Loucy (cell line): Measurements from ENCODE around the gene PRR5.

Experiments used
- H2AFZ ChIP-seq: fragments of 200-600 bp; sonication (generic); 2 replicates; pipeline ENCODE4 v1.6.0; 2016; ENCODE audit warnings: antibody characterized with exemption, mild to moderate bottlenecking, low read length, moderate library complexity
- H3F3A ChIP-seq: fragments of 200-600 bp; 2 replicates; pipeline ENCODE4 v1.6.0; 2016; ENCODE audit warnings: antibody characterized with exemption, low read depth, mild to moderate bottlenecking
- H3K27me3 ChIP-seq: fragments of 200-600 bp; sonication (generic); 2 replicates; pipeline ENCODE4 v1.6.1; 2014; ENCODE audit warnings: low read length, mild to moderate bottlenecking; ENCODE audit not compliant: insufficient read depth, poor library complexity, severe bottlenecking
- H3K36me3 ChIP-seq: fragments of 200-600 bp; sonication (generic); 2 replicates; pipeline ENCODE4 v1.6.1; 2016; ENCODE audit warnings: low read length; ENCODE audit not compliant: insufficient read depth
- H3K4me1 ChIP-seq: fragments of 200-600 bp; sonication (generic); 2 replicates; pipeline ENCODE4 v1.5.1; 2014; ENCODE audit warnings: low read length, mild to moderate bottlenecking; ENCODE audit not compliant: insufficient read depth, poor library complexity, severe bottlenecking
- H3K4me2 ChIP-seq: fragments of 200-600 bp; sonication (generic); 2 replicates; pipeline ENCODE4 v1.6.0; 2014; ENCODE audit warnings: antibody characterized with exemption, low read length, low read depth, mild to moderate bottlenecking; ENCODE audit not compliant: poor library complexity, severe bottlenecking
- H3K4me3 ChIP-seq: fragments of 200-600 bp; sonication (generic); 2 replicates; pipeline ENCODE4 v1.5.1; 2014; ENCODE audit warnings: low read length, mild to moderate bottlenecking, mixed read lengths; ENCODE audit not compliant: poor library complexity, severe bottlenecking
- H3K79me2 ChIP-seq: fragments of 200-600 bp; sonication (generic); 2 replicates; pipeline ENCODE4 v1.6.1; 2014; ENCODE audit warnings: low read length; ENCODE audit not compliant: insufficient read depth
- H3K9ac ChIP-seq: fragments of 200-600 bp; sonication (generic); 2 replicates; pipeline ENCODE4 v1.6.0; 2014; ENCODE audit warnings: mild to moderate bottlenecking, low read depth, low read length, moderate library complexity; ENCODE audit not compliant: poor library complexity, severe bottlenecking
- H3K9me2 ChIP-seq: fragments of 200-600 bp; sonication (generic); replicated peaks from 2 replicates; pipeline ENCODE4 v1.6.1; 2016; ENCODE audit warnings: low read depth, low read length, mixed read lengths
- H3K9me3 ChIP-seq: fragments of 200-600 bp; sonication (generic); 2 replicates; pipeline ENCODE4 v1.6.1; 2014; ENCODE audit warnings: mild to moderate bottlenecking, antibody characterized with exemption, low read length, low read depth; ENCODE audit not compliant: insufficient read depth
- H4K20me1 ChIP-seq: fragments of 200-600 bp; sonication (generic); 2 replicates; pipeline ENCODE4 v1.6.0; 2014; ENCODE audit warnings: antibody characterized with exemption, low read length, mild to moderate bottlenecking; ENCODE audit not compliant: insufficient read depth, poor library complexity, severe bottlenecking
- CTCF ChIP-seq: fragments of 200-600 bp; sonication (generic); conservative IDR thresholded peaks from 2 replicates; pipeline ENCODE4 v1.5.1; 2014; ENCODE audit warnings: mild to moderate bottlenecking, antibody characterized with exemption, low read length
- EZH2phosphoT487 ChIP-seq: fragments of 200-600 bp; IDR thresholded peaks from 2 replicates; pipeline ENCODE4 v1.6.1; 2018; ENCODE audit warnings: antibody characterized with exemption, mild to moderate bottlenecking, moderate library complexity, borderline replicate concordance

The PRR5 gene

DNA sequence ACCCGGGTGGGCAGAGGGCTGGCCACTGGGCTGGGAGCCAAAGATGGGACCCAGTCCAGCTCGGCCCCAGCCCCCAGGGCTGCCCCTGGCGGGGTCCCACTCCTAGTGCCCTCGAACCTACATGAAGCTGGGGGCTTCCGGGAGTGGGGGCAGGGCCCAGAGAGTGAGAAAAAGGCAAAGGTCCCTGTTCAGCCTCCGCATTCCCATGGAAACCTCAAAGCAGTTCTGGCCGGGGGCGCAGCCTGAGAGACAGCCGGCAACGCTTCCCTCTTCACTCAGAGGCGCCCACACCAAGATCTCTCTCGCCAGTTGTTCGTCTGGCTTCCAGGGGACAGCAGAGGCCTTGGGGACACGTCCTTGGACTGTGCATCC lies 28.0 kb downstream of the PRR5 start:
- Histone ChIP-seq H3K4me3 (no peak overlapping the region), H3K27me3 (no peaks in the 10 kb centered on the region), H3K4me2 (no peak overlapping the region), H3K9ac (no peak overlapping the region), H3K9me2 (no peaks in the 10 kb centered on the region), H4K20me1 (no peaks in the 10 kb centered on the region), H3K9me3 (no peaks in the 10 kb centered on the region), H2AFZ (no peak overlapping the region), H3K79me2 (no peaks in the 10 kb centered on the region), H3K36me3 (no peaks in the 10 kb centered on the region), H3F3A (no peaks in the 10 kb centered on the region), H3K4me1 (no peaks in the 10 kb centered on the region)
- TF ChIP-seq CTCF (no peak), EZH2phosphoT487 (no peak)

- no peak overlapping the region for H2AFZ ChIP-seq
- no peaks in the 10 kb centered on the region for H3K9me3 ChIP-seq
- H3K36me3 ChIP-seq = no peaks in the 10 kb centered on the region
- H3F3A ChIP-seq = no peaks in the 10 kb centered on the region
- no peaks in the 10 kb centered on the region for H3K4me1 ChIP-seq
- H3K9me2 ChIP-seq = no peaks in the 10 kb centered on the region
- no peaks in the 10 kb centered on the region for H3K27me3 ChIP-seq
- H4K20me1 ChIP-seq = no peaks in the 10 kb centered on the region
- no peak overlapping the region for H3K4me2 ChIP-seq
- no peak overlapping the region for H3K9ac ChIP-seq
- TF ChIP-seq CTCF = no peak
- no peak for TF ChIP-seq EZH2phosphoT487
- no peak overlapping the region for H3K4me3 ChIP-seq
- no peaks in the 10 kb centered on the region for H3K79me2 ChIP-seq
Measured at GRCh38 chr22:44730490-44731356, 28.7 kb downstream of the PRR5 start.

DNA sequence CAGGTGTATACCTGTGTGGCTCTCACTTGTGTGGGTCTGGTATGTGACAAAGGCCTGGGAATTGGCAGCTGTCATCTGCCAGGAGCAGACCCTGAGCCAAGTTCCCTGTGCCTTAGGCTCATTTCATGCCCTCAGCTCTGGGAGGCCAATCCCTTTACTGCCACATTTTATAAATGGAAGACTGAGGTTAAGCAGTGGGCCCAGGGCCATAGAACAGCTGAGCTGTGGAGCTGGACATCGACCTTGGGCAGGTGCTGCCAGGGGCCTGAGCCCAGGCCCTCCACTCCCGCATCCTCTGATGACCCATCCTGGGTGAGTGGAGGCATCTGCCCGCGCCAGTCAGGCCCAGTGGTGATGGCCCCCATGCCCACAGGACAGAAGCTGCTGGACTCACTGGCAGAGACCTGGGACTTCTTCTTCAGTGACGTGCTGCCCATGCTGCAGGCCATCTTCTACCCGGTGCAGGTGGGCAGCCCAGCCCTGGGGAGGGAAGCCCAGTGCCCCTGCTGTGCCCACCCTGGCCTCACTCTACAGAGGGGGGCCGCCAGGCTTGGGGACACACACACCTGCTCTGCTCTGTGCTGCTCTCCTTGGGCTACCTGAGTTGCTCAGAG lies 29.5 kb downstream of the PRR5 start:
- TF ChIP-seq EZH2phosphoT487 (no peak), CTCF (no peak)
- Histone ChIP-seq H3K79me2 (no peaks in the 10 kb centered on the region), H3K9me3 (no peaks in the 10 kb centered on the region), H3K27me3 (no peaks in the 10 kb centered on the region), H4K20me1 (no peaks in the 10 kb centered on the region), H3K36me3 (no peaks in the 10 kb centered on the region), H3K4me3 (no peak overlapping the region), H3F3A (no peaks in the 10 kb centered on the region), H3K4me2 (no peak overlapping the region), H3K4me1 (no peaks in the 10 kb centered on the region), H3K9me2 (no peaks in the 10 kb centered on the region), H3K9ac (no peak overlapping the region), H2AFZ (no peak overlapping the region)
